ENCODE results near the gene COPS4.
"Not testable (repeated sequence)": the region's sequence is repeated elsewhere in the genome, so short reads cannot be mapped to it uniquely, and the experiment has no call there.

The COPS4 gene

GRCh38 chr4:83089410-83090157 lies 54.6 kb downstream of the COPS4 start:
- no peak for DNase-seq

GRCh38 chr4:83093060-83093640 lies 58.2 kb downstream of the COPS4 start:
- DNase-seq = no peak

- DNase-seq = no peak
These were observed 61.4 kb downstream of the COPS4 start for GRCh38 chr4:83096397-83096796.

GRCh38 chr4:83104991-83105390 lies 70.0 kb downstream of the COPS4 start:
- no peak for DNase-seq

- no peak for DNase-seq
These were observed 72.6 kb downstream of the COPS4 start for GRCh38 chr4:83107631-83108030.

- peak; percentile 21 for DNase-seq
These were observed 73.3 kb downstream of the COPS4 start for GRCh38 chr4:83108101-83108861.

- DNase-seq = peak; percentile 36
These were observed 74.7 kb downstream of the COPS4 start for GRCh38 chr4:83109480-83110222.

- DNase-seq = peak; percentile 82
These were observed 75.4 kb downstream of the COPS4 start for GRCh38 chr4:83110223-83110945.

- no peak for DNase-seq
These were observed 76.2 kb downstream of the COPS4 start for GRCh38 chr4:83110970-83111750.

GRCh38 chr4:83111751-83112141 lies 76.8 kb downstream of the COPS4 start:
- not testable (repeated sequence) for DNase-seq

- DNase-seq = no peak
These were observed 77.2 kb downstream of the COPS4 start for GRCh38 chr4:83112231-83112630.

- no peak for DNase-seq
These were observed 77.9 kb downstream of the COPS4 start for GRCh38 chr4:83112678-83113428.

GRCh38 chr4:83113429-83113786 lies 78.4 kb downstream of the COPS4 start:
- DNase-seq = no peak

GRCh38 chr4:83114576-83114975 lies 79.6 kb downstream of the COPS4 start, which contains the start of gene PLAC8:
PLAC8 (minus strand) TSS chr4:83114729; CDS start chr4:83107921, 6,808 bp downstream.
- DNase-seq = peak; percentile 34

- no peak for DNase-seq
These were observed 80.0 kb downstream of the COPS4 start for GRCh38 chr4:83115000-83115399.

- no peak for DNase-seq
These were observed 80.8 kb downstream of the COPS4 start for GRCh38 chr4:83115656-83116285.

- DNase-seq = no peak
These were observed 83.9 kb downstream of the COPS4 start for GRCh38 chr4:83118869-83119268.

- no peak for DNase-seq
These were observed 86.3 kb downstream of the COPS4 start for GRCh38 chr4:83121246-83121645.

- no peak for DNase-seq
These were observed 89.3 kb downstream of the COPS4 start for GRCh38 chr4:83124111-83124780.

Data from effector CD4-positive, alpha-beta T cell (primary cell).